ENCODE results near the gene CMSS1. TPM values are rescaled to one million over a fixed set of nuclear protein-coding genes. Genes with fewer than 3 reads are reported as not detected.

The CMSS1 gene
- polyA plus RNA-seq, 1 of the 3 experiments (the other 2 are of a cell fraction) = 9.1 TPM

- no peaks in the 10 kb centered on the region for H3K27me3 ChIP-seq (ENCODE audit: insufficient read depth)
These were observed 65.4 kb downstream of the CMSS1 start for GRCh38 chr3:99883138-99883461.

More at GRCh38 chr3:99883138-99883461, 65.4 kb downstream of the CMSS1 start:
- no peaks in the 10 kb centered on the region for H3K36me3 ChIP-seq (replicated peaks in 1 of 2; ENCODE audit: control insufficient read depth in 1 of 2, insufficient read depth in 2 of 2, low read length in 1 of 2)
- H3K4me1 ChIP-seq (ENCODE audit: control insufficient read depth in 1 of 2, insufficient read depth in 2 of 2, low read depth in 1 of 2, low read length in 1 of 2) = no peaks in the 10 kb centered on the region; a peak in 2 of 4 replicates
- no peak overlapping the region for H2AFZ ChIP-seq (ENCODE audit: low read depth)
- ChIA-PET CTCF (no interaction called here), POLR2A (no interaction called here)
- TF ChIP-seq TAF1 (IDR thresholded peaks at IDR 0.05; ENCODE audit: borderline replicate concordance, low read depth, low read length) = no peak
- no peak for TF ChIP-seq FOSL2 (IDR thresholded peaks at IDR 0.05; ENCODE audit: borderline replicate concordance, low read depth)
- no peak for TF ChIP-seq RAD21 (IDR thresholded peaks at IDR 0.05; ENCODE audit: low read length)
- TF ChIP-seq REST (IDR thresholded peaks at IDR 0.05; ENCODE audit: low read depth, low read length) = no peak
- no peak for TF ChIP-seq FOXJ3 (CRISPR knock-in tag; IDR thresholded peaks at IDR 0.05)
- TF ChIP-seq ZBTB33 (IDR thresholded peaks at IDR 0.05; ENCODE audit: borderline replicate concordance, low read depth) = no peak
- no peak for TF ChIP-seq USF2 (IDR thresholded peaks at IDR 0.05; ENCODE audit: borderline replicate concordance, low read depth, low read length)
- no peak for TF ChIP-seq IRF3 (IDR thresholded peaks at IDR 0.05; ENCODE audit: low read depth, low read length)
- TF ChIP-seq MEF2A (IDR thresholded peaks at IDR 0.05; ENCODE audit: borderline replicate concordance, low read depth) = no peak
- TF ChIP-seq RCOR1 (IDR thresholded peaks at IDR 0.05; ENCODE audit: low read length) = no peak
- TF ChIP-seq FOXM1 (IDR thresholded peaks at IDR 0.05; ENCODE audit: low read depth) = no peak
- TF ChIP-seq JUND (IDR thresholded peaks at IDR 0.05) = no peak
- TF ChIP-seq EZH2phosphoT487 (IDR thresholded peaks at IDR 0.05; ENCODE audit: borderline replicate concordance, low read depth) = no peak
- TF ChIP-seq USF1 (IDR thresholded peaks at IDR 0.05; ENCODE audit: borderline replicate concordance, low read depth) = no peak
- no peak for TF ChIP-seq NRF1 (IDR thresholded peaks at IDR 0.05; ENCODE audit: low read depth, low read length)
- TF ChIP-seq ELF1 (IDR thresholded peaks at IDR 0.05) = no peak
- no peak for TF ChIP-seq TCF12 (IDR thresholded peaks at IDR 0.05)
- TF ChIP-seq TEAD4 (IDR thresholded peaks at IDR 0.05; ENCODE audit: borderline replicate concordance, insufficient read depth) = no peak
- TF ChIP-seq NFIC (IDR thresholded peaks at IDR 0.05; ENCODE audit: borderline replicate concordance) = no peak
- no peaks in the 10 kb centered on the region for H3F3A ChIP-seq (replicated peaks; ENCODE audit: insufficient read depth)
- no peak overlapping the region for H3K4me2 ChIP-seq
- WGBS (ENCODE audit: low lambda C conversion rate) = 84% methylated on average over 2 of the region's 2 CpGs
- no peak overlapping the region; a peak in 1 of 4 replicates for H3K27ac ChIP-seq (ENCODE audit: low read depth in 2 of 2, low read length in 1 of 2)
- H3K9me3 ChIP-seq = no peaks in the 10 kb centered on the region
- no peaks in the 10 kb centered on the region for H3K79me2 ChIP-seq (ENCODE audit: insufficient read depth)
- no peak for DNase-seq
- no peaks in the 10 kb centered on the region for H3K9me2 ChIP-seq
- H4K20me1 ChIP-seq (ENCODE audit: insufficient read depth) = no peaks in the 10 kb centered on the region
- H3K9ac ChIP-seq = no peak overlapping the region
- H3K4me3 ChIP-seq (ENCODE audit: low read depth in 2 of 2, low read length in 1 of 2) = no peak overlapping the region

Data from SK-N-SH (cell line).